ENCODE measurements around the gene TMEM94. TPM values are rescaled to one million over a fixed set of nuclear protein-coding genes. Genes with fewer than 3 reads are reported as not detected.

TMEM94 gene
- total and polyA plus RNA-seq, 2 of the 13 experiments (the other 11 are each of a cell fraction or from before 2014, with no cell fraction given), result 32.6 to 134 TPM

GRCh38 chr17:75457047-75457654 is 716 bp downstream of the TMEM94 start (continued):
- TF ChIP-seq ZNF160 (CRISPR knock-in tag; IDR thresholded peaks at IDR 0.05), result peak; percentile 32; the same call in 1 of the 2 replicates
- 0 out of 2 replicates have a peak, but pooled peaks have one; percentile 9 for TF ChIP-seq ARNT2 (CRISPR knock-in tag; IDR thresholded peaks at IDR 0.05; ENCODE audit: low read depth)
- peak; percentile 49; the same call in 1 of the 2 replicates for TF ChIP-seq ZNF264 (CRISPR knock-in tag; IDR thresholded peaks at IDR 0.05)
- TF ChIP-seq, protein P1, sequence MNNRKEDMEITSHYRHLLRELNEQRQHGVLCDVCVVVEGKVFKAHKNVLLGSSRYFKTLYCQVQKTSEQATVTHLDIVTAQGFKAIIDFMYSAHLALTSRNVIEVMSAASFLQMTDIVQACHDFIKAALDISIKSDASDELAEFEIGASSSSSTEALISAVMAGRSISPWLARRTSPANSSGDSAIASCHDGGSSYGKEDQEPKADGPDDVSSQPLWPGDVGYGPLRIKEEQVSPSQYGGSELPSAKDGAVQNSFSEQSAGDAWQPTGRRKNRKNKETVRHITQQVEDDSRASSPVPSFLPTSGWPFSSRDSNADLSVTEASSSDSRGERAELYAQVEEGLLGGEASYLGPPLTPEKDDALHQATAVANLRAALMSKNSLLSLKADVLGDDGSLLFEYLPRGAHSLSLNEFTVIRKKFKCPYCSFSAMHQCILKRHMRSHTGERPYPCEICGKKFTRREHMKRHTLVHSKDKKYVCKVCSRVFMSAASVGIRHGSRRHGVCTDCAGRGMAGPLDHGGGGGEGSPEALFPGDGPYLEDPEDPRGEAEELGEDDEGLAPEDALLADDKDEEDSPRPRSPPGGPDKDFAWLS (CRISPR knock-in tag; IDR thresholded peaks at IDR 0.05; ENCODE audit: borderline replicate concordance), result 0 out of 2 replicates have a peak, but pooled peaks have one; percentile 84
- peak; percentile 4; the same call in 1 of the 2 replicates for TF ChIP-seq SIX4 (CRISPR knock-in tag; IDR thresholded peaks at IDR 0.05)
- no peak for TF ChIP-seq MXD4 (CRISPR knock-in tag; IDR thresholded peaks at IDR 0.05)
- peak; percentile 44; the same call in 1 of the 2 replicates for TF ChIP-seq HIC2 (CRISPR knock-in tag; IDR thresholded peaks at IDR 0.05; ENCODE audit: low read depth)
- 0 out of 2 replicates have a peak, but pooled peaks have one; percentile 40 for TF ChIP-seq ZNF577 (CRISPR knock-in tag; IDR thresholded peaks at IDR 0.05; ENCODE audit: borderline replicate concordance, low read depth)
- TF ChIP-seq IKZF5 (CRISPR knock-in tag; IDR thresholded peaks at IDR 0.05), result 0 out of 2 replicates have a peak, but pooled peaks have one; percentile 24
- peak; percentile 51 for TF ChIP-seq TFDP2 (CRISPR knock-in tag; IDR thresholded peaks at IDR 0.05)
- TF ChIP-seq, protein P2, sequence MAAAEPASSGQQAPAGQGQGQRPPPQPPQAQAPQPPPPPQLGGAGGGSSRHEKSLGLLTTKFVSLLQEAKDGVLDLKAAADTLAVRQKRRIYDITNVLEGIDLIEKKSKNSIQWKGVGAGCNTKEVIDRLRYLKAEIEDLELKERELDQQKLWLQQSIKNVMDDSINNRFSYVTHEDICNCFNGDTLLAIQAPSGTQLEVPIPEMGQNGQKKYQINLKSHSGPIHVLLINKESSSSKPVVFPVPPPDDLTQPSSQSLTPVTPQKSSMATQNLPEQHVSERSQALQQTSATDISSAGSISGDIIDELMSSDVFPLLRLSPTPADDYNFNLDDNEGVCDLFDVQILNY (CRISPR knock-in tag; conservative IDR thresholded peaks at IDR 0.05), result peak; percentile 28; the same call in 1 of the 2 replicates
- TF ChIP-seq SUZ12 (IDR thresholded peaks at IDR 0.05; ENCODE audit: low read depth, low read length), result no peak
- 0 out of 2 replicates have a peak, but pooled peaks have one; percentile 10 for TF ChIP-seq ZBTB26 (CRISPR knock-in tag; IDR thresholded peaks at IDR 0.05; ENCODE audit: borderline replicate concordance)
- no peak for TF ChIP-seq SCMH1 (CRISPR knock-in tag; IDR thresholded peaks at IDR 0.05; ENCODE audit: borderline replicate concordance)
- TF ChIP-seq ZMAT5 (CRISPR knock-in tag; IDR thresholded peaks at IDR 0.05; ENCODE audit: borderline replicate concordance, low read depth), result no peak
- 0 out of 2 replicates have a peak, but pooled peaks have one; percentile 68 for TF ChIP-seq HNRNPL (IDR thresholded peaks at IDR 0.05; ENCODE audit: low read depth, low read length)

Data from HepG2 (cell line).